Stimulated activated CD4-positive, alpha-beta T cell treated with anti-CD3 and anti-CD28 coated beads, TNF-alpha, amount 100 ng/mL, for 48 hours (primary cell): Measurements from ENCODE around the gene ZXDC.

Source experiments
- DNase-seq, 3 donors: peaks; one replicate each; pipeline ENCODE4 v3.0.0-alpha.2; 2020; ENCODE audit warnings: low read depth in 3 of 3

Gene ZXDC

DNA sequence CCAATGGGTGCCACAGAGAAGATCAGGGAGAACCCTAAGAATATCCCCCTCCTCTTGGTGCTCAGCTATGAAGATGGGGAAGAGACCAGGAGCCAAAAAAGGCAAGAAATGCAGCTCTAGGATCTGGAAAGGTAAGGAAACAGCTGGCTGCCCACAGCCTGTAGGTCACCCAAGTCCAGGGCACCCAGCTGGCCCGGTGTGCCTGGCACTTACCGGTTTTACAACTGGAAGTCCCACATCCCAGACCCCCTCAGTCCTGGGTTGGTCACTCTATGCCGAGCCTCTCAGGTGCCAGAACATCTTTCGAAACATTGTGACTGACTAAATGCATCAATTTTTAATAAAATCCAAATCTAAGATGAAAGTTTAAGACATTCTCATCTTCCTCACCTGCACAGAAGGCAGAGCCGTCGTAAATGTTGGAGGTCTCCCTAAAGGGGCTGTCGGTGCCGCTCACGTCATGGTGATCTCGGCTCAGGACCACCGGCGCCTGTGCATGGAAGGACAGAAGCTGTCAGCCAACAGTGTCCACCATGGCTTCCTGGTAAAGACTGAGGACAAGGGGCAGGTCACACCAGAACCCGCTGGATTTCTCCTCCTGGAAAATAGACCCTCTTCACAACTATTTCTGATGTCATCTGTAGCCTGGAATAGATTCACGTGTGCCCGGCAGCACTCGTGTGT is 13.3 kb upstream of the ZXDC start:
- DNase-seq: no peak

DNA sequence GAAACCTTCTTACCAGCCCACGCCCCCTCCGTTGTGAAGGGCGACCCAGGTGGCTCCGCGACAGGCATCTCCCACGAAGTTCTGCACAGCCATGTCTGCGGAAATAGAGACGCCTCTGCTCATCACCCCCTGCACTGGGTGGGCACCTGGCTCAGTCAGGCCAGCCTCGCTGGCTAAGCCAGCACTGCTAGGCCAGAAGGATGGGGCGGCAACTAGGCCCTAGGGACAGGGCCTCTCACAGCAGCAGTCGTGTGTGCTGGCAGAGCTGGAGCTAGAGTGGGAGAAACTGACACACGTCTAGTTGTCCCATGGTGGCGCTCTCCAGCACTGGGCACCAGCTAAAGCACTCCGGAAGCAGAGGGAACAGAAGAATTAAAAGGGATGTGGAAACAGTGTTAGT is 12.5 kb upstream of the ZXDC start:
- no peak for DNase-seq

- no peak for DNase-seq
Measured at GRCh38 chr3:126487151-126487771, 11.6 kb upstream of the ZXDC start.

GRCh38 chr3:126486360-126486847 is 10.7 kb upstream of the ZXDC start:
- no peak for DNase-seq

GRCh38 chr3:126485956-126486355 is 10.3 kb upstream of the ZXDC start:
- no peak for DNase-seq

- DNase-seq: no peak
Measured at GRCh38 chr3:126485176-126485897, 9.6 kb upstream of the ZXDC start.

- no peak for DNase-seq
Measured at GRCh38 chr3:126484662-126485061, 9.0 kb upstream of the ZXDC start.

GRCh38 chr3:126484148-126484547 is 8.5 kb upstream of the ZXDC start:
- no peak for DNase-seq

GRCh38 chr3:126483321-126483761 is 7.7 kb upstream of the ZXDC start:
- no peak for DNase-seq

DNA sequence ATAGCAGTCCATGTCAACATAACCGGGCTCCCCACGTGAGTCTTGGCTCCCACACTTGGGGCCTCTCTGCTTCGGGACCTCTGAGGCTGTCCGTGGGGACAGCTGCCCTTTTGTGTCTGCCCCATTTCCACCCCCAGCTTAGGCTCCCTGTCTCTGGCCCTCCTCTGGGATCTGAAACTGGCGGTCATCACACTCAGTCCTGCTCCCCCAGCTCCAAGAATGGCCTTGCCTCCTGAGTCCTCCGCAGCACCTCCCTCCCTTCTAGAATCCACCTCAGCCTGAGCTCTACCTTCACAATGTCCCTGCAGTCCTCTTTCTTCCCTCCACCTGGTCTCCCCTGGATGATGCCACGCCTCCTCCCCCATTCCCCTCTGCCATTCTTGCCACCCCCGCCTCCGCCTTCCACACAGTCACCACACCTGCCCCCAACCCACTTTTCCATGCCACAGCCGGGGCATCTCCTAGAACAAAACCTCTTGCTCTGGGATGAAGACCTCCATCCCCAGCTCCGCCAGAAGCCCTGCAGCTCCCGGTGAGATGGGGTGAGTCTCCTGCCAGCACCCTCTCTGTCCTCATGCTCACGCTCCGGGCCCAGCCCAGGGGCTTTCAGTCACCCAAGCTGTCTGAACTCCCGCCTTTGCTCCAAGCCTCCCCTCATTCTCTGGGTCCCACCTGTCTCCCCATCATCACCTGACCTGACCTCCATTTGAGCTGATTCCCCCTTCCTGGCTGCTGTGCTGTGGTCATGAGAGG is 7.0 kb upstream of the ZXDC start:
- DNase-seq: no peak

DNA sequence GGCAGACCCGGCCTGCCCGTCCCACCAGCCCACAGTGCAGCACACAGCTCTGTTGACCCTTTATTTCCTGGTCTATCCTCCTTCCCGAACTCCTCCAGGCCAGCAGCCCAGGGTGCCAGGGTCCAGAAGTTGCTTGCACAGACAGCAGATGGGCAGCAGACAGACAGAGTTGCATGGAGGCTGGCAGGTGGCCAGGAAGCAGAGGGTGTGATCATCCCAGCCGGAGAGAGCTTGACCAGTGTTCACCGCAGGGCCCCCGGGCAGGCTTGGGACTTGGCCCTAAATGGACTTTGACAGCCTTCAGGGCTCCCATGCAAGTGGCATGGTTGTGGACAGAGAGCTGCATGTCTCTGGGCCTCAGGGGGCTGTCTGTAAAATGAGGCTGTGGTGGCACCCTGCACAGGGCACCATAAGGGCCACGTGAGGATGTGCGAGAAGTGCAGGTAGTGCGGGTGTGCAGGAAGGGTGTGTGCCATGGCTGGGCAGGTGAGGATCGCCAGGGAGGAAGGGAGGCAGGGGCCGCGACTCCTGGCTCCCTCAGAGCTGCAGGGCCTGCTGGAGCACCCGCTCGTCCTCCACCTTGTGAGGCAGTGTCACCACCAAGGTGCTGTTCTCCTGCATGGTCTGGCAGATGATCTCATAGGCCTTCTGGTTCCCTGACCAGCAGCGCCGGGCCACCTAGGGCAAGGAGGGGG is 6.3 kb upstream of the ZXDC start:
- no peak for DNase-seq

DNA sequence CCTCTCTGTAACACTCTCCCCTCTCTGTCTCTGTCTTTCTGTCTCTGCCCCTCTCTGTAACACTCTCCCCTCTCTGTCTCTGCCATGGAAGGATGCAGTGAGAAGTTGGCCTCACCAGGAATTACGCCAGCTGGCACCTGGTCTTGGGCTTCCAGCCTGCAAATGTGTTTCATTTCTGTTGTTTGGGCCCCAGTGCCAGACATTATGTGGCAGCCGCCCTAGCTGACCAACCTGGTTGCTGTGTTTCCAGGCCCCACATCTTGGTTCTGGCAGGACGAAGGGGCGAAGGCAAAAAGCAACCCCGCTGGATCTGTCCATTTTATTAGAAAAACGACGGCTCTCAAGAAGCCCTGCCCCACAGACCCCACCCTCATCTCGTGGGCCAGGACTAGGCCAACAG is 5.2 kb upstream of the ZXDC start:
- DNase-seq: no peak

GRCh38 chr3:126480206-126480605 is 4.5 kb upstream of the ZXDC start:
- DNase-seq: no peak

GRCh38 chr3:126479642-126480041 is 4.0 kb upstream of the ZXDC start:
- DNase-seq: no peak

GRCh38 chr3:126478581-126479310 is 3.1 kb upstream of the ZXDC start:
- no peak for DNase-seq

GRCh38 chr3:126477061-126477380 is 1.3 kb upstream of the ZXDC start:
- DNase-seq: no peak

- no peak for DNase-seq
Measured at GRCh38 chr3:126476166-126477060, 722 bp upstream of the ZXDC start.

- DNase-seq: peak; percentile 13 to 21 (median 20)
Measured at GRCh38 chr3:126474498-126475412, 936 bp downstream of the ZXDC start.
